NCI-H510A (cell line): ENCODE measurements around the gene GAPDH.
"Not testable (repeated sequence)": the region's sequence is repeated elsewhere in the genome, so short reads cannot be mapped to it uniquely, and the experiment has no call there.

ENCODE experiments used
- DNase-seq: peaks from one replicate; lab custom pipeline; 2025; lab: John Stamatoyannopoulos, UW

Gene GAPDH

DNA sequence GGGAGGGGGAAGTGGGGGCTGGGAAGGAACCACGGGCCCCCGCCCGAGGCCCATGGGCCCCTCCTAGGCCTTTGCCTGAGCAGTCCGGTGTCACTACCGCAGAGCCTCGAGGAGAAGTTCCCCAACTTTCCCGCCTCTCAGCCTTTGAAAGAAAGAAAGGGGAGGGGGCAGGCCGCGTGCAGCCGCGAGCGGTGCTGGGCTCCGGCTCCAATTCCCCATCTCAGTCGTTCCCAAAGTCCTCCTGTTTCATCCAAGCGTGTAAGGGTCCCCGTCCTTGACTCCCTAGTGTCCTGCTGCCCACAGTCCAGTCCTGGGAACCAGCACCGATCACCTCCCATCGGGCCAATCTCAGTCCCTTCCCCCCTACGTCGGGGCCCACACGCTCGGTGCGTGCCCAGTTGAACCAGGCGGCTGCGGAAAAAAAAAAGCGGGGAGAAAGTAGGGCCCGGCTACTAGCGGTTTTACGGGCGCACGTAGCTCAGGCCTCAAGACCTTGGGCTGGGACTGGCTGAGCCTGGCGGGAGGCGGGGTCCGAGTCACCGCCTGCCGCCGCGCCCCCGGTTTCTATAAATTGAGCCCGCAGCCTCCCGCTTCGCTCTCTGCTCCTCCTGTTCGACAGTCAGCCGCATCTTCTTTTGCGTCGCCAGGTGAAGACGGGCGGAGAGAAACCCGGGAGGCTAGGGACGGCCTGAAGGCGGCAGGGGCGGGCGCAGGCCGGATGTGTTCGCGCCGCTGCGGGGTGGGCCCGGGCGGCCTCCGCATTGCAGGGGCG lies at the start of gene GAPDH:
Gene GAPDH (plus strand): TSS at position 595 of the 772 bp plus-strand sequence. CDS start 316 bp downstream, outside the sequence.
- peak; percentile 81 for DNase-seq

DNA sequence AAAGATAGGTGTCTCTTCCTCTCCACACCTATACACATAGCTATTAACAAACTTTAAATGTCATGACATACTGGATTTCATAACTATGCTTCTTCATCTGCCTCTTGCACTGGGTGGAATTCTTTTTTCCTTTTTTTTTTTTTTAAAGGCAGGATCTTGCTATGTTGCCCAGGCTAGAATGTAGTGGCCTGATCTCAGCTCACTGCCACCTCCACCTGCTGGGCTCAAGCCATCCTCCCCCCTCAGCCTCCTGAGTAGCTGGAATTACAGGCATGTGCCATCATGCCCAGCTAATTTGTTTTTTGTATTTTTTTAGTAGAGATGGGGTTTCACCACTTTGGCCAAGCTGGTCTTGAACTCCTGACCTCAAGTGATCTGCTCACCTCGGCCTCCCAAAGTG lies 46.1 kb upstream of the GAPDH start:
- DNase-seq: no peak

DNA sequence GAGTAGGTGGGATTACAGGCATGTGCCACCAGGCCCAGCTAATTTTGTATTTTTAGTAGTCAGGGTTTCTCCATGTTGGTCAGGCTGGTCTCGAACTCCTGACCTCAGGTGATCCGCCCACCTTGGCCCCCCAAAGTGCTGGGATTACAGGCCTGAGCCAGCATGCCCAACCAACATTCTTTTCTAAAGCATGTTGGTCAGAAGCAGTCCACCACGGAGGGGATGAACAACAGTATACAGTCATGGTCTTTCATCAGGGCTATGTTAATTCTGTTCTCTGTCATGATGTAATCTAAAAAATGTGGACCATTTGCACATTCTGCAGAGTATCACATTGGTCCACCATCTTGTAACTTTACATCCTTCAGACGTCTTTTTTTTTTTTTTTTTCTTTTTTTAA lies 44.9 kb upstream of the GAPDH start:
- no peak for DNase-seq

DNA sequence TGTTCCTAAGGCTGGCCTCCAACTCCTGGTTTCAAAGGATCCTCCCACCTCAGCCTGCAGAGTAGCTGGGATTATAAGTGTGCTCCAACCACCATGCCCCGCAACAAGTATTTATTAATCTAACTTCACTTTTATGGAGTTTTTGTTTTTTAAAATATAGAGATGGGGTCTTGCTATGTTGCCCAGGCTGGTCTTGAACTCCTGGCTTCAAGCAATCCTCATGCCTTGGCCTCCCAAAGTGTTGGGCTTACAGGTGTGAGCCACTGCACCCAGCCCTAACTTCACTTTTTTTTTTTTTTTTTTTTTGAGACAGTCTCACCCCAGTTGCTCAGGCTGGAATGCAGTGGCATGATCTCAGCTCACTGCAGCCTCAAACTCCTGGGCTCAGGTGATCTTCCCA lies 43.6 kb upstream of the GAPDH start:
- DNase-seq: not testable (repeated sequence)

DNA sequence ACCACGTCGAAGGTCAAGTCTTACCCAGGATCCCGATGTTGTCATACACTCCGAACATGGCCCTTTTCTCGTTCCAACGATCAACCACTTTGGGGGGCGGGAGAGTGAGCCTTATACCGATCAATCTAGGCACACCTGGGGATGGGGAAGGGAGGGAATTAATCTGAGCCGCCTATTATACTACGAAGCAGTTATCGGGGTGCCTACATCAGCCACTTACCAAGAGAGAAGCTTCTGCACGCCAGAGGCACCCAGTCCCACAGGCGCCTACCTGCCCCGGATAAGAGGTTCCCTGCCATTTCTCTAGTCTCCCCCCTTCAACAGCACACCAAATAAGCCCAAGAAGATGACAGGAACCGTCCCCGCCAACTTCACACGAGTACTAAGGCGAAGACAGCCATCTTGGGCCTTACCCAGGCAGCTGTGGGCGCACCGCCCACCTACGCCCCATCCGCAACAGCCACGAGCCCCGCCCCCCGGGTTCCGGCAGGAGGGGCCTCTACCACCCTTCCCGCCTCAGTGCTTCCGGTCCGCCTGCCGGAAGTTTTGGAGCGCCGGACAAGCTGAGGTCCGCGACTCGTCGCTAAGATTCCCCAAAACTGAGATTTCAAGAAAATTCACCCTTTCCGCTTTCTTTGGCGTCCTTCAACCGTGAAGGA lies 41.4 kb upstream of the GAPDH start, which contains the start of gene MRPL51:
Gene MRPL51 (minus strand): TSS at position 425 of the 659 bp plus-strand sequence. CDS start 126 bp downstream, at position 299.
- DNase-seq: peak; percentile 86

DNA sequence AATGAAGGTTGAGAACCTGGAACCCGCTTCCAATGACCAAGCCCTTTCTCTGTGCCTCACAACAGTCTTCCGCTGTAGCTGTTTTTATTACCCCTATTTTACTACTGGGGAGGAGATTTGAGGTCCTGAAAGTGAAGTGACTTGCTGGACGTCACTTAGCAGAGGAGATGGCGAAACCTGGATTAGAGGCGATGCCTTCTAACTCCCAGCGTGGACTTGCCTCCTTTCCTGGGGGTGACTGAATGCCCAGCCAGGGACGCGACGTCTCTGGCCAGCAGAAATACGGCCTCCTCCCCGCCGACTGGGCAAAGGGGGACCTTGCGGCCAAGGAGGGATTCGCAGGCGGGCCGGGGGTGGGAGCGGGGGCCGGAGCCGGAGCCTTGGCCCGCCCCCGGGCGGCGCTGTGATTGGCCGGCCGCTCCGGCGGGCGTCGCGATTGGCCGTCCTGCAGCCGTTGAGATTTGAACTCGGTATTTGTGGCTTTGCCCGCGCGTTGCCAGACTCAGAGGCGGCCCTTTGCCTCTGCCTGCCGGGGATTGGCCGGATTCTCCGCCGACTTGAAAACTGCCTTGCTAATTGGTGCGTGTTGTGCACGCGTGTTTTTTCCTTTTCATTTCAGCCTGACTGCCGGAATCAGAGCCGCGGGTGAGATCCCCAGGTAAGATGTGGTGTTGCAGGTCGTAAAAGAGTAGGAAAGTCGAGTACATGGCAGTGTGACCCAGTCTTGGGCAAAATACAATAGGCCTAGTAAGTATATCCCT lies 40.6 kb upstream of the GAPDH start, which contains the start of gene NCAPD2:
Gene NCAPD2 (plus strand): TSS at position 606 of the 761 bp plus-strand sequence. CDS start 997 bp downstream, outside the sequence.
- DNase-seq: peak; percentile 79

DNA sequence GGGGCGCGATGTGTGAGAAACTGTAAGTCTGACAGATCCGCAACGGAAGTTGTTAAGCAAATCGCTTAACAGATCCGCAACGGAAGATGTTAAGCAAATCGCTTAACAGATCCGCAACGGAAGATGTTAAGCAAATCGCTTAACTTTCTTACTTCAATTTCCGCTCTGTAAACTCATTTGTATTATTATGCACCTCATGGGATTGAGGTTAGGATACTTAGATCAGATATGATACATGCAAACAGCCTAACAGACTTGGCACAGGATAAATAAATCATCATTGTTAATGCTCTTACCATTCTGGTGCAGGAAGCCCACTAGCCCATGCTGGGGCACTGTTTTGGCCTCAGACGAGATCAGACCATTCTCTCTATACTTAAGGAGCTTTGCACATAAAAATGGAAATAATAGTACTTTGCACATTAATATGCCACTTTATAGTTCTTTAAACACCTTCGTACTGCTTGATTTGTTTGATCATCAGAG lies 40.0 kb upstream of the GAPDH start:
- no peak for DNase-seq

DNA sequence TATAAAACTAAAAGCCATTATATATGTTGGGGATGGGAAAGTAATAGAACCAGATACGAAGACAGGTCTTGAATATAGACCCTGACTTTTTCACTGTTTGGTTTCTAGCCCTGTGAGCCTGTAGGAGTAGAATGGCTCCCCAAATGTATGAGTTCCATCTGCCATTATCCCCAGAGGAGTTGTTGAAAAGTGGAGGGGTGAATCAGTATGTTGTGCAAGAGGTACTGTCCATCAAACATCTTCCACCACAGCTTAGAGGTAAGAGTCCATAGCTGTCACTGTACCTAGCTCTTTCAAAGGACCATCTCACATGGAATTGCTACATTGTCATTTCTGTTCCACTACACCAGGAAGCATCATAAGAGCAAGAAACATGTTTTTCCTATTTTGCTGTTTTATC lies 39.3 kb upstream of the GAPDH start:
- no peak for DNase-seq

DNA sequence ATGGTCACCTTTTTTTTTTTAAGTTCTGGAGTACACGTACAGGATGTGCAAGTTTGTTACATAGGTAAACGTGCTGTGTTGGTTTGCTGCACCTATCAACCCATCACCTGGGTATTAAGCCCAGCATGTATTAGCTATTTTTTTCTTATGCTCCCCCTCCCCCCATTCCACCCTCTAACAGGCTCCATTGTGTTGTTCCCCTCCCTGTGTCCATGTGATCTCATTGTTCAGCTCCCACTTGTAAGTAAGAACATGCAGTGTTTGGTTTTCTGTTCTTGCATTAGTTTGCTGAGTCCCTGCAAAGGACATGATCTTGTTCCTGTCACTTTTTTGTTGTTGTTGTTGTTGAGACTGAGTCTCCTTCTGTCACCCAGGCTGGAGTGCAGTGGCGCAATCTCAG lies 37.0 kb upstream of the GAPDH start:
- not testable (repeated sequence) for DNase-seq

DNA sequence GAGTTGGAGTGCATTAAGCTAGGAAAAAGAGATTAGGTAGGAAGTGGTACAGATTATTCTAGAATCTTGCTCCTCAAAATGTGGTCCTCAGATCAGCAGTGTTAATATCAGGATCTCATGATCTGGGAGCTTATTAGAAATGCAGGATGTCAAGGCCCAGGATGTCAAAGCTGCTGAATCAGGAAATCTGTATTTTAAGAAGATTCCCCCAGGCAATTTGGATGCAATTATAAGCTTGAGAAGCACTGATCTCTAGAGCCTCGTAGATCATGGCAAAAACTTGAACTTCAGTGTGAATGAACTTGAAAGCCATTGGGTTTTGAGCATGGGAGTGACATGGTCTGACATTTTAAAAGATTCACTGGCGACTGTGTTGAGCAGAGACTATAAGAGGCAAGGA lies 33.9 kb upstream of the GAPDH start:
- DNase-seq: no peak

DNA sequence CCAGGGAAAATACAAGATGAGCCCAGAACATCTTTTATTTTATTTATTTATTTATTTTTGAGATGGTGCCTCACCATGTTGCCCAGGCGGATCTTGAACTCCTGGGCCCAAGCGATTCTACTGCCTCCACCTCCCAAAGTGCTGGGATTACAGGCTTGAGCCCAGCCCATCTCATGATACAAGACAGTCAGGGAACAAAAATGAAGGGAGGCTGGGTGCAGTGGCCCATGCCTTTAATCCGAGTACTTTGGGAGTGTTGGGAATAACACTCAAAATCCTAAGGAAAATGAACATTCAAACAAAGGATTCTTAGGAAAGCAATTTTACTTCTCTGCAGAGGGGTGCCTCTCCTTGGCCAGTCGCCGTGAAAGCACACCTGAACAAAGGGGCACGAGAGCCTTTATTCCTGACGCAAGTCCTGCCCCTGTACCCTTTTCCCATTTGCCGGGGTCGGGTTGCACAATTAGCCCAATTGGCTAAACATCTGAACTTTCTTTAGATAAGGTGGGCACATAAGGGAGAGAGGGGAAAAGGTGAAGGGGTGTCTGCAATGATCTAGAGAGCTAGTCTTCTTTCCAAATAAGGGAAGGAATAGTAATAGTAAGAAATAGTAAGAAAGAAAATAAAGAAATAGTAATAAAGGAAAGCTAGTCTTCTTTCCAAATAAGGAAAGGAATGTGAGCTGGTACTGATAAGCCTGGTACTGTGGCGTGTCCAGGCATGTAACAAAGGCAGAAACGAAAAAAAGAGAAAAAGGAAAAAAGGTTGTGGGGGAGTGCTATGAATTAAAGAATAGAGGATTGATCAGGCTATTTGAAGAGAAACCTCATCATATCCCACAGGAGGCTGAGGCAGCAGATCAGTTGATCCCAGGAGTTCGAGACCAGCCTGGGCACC lies 27.0 kb upstream of the GAPDH start:
- DNase-seq: no peak

DNA sequence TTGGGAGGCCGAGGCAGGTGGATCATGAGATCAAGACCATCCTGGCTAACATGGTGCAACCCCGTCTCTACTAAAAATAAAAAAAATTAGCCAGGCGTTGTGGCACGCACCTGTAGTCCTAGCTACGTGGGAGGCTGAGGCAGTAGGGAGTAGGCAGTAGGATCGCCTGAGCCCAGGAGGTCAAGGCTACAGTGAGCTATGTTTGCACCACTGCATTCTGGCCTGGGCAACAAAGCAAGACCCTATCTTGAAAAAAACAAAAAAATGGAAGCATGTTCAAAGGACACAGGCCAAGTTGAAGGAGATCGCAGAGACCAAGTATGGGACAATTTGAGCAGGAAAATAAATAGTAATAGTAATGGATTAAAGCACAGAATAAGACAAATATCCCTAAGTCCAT lies 26.2 kb upstream of the GAPDH start:
- DNase-seq: no peak

DNA sequence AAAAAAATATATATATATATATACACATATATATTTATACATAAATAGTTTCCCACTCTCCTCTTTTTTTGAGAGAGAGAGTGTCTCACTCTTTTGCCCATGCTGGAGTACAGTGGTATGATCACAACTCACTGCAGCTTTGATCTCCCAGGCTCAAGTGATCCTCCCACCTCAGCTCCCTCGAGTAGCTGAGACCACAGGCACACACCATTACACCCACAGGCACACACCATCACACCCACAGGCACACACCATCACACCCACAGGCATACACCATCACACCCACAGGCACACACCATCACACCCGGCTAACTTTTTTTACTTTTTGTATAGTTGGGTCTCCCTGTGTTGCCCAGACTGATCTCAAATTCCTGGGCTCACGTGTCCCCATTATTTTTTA lies 14.1 kb upstream of the GAPDH start:
- DNase-seq: no peak

DNA sequence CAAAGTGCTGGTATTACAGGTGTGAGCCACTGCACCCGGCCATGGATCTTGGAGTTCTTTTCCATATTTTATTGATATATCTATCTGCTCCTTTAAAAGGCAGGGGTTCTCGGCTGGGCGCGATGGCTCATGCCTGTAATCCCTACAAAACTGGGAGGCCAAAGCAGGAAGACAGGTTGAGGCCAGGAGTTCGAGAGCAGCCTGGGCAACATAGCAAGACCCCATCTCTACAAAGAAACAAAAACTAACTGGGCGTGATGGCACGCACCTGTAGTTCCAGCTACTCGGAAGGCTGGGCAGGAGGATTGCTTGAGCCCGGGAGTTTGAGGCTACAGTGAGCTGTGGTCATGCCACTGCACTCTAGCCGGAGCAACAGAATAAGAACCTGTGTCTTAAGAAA lies 12.1 kb upstream of the GAPDH start:
- no peak for DNase-seq

DNA sequence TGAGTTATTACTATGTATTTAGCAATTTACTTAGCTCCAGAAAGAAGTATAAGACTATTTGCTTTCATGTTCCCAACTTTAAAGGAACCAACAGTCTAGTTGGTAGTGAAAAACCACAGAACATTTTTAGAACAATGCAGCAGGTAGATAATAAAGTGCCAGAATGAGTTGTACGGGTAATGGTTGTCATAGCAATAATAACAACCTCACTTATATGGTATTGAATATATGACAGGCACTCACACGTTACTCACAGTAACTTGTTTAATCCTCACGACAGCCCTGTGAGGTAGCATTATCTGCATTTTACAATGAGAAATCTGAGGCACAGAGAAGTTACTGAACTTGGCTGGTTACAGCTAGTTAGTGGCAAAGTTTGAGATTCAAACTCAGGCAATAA lies 10.6 kb upstream of the GAPDH start:
- DNase-seq: no peak

DNA sequence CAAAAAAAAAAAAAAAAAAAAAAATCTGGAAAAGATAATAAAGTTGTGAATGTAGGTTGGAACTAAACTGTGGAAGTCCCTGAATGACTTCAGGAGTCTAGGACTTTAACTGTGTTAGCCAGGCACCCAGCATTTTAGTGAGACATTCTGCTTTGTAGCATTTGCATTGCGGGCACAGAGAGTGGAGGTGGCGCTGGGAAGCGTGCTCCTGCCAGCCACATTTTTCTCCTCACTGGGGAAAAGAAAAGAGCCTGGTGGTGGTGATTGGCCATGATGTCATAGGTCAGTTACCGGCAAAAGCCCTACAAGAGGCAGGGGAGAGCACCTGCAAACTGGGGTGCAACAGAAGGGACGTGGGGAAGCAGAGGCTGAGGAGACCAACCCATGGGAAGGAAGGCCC lies 9.7 kb upstream of the GAPDH start:
- DNase-seq: no peak

DNA sequence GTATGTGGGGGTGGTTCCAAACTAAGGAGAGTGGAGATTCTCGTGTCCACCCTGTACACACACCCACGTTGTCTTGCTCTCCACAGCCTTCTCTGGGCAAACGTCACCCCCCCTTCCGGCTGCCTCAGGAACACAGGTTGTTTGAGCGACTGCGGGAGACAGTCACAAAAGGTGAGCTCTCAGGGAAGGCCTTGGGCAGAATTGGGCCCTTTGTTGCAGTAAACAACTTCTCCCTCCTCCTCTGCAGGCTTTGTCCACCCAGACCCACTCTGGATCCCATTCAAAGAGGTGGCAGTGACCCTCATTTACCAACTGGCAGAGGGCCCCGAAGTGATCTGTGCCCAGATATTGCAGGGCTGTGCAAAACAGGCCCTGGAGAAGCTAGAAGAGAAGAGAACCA lies 8.1 kb upstream of the GAPDH start:
- DNase-seq: no peak

DNA sequence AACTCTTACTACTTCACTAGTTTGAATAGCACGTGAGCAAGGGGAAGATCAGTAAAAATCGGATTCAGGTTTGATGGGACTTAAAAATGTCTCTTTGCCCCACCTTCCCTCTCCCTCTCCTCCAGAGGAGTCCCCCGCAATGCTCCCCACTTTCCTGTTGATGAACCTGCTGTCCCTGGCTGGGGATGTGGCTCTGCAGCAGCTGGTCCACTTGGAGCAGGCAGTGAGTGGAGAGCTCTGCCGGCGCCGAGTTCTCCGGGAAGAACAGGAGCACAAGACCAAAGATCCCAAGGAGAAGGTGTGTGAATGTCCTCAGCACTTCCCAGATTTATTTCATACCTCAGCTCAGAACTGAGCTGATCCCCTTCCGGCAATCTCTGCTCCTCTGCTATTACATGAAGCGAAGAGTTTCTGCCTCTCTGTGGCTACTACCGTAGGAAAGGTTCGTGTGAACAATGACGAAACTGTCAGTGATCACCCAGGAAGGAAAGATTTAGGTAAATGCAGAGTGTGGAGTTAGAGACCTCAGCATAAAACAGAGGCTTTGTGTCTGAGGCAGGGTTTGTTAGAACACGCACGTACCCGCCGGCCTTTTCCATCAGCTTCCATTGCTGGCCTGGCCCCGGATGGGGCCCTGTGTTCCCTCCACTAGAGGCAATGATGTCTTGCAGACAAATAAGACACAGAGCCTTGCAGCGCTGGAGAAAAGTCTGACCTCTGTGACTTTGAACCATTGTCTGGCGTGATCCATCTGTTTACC lies 7.4 kb upstream of the GAPDH start:
- DNase-seq: no peak

DNA sequence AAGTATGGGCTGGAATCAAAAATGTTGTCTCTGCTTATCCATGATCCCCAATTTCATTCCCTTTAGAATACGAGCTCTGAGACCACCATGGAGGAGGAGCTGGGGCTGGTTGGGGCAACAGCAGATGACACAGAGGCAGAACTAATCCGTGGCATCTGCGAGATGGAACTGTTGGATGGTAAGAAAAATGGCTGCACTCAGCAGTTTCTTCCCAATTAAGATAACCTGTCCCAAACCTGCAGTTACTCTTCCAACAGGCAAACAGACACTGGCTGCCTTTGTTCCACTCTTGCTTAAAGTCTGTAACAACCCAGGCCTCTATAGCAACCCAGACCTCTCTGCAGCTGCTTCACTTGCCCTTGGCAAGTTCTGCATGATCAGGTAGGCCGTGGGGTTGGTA lies 6.6 kb upstream of the GAPDH start:
- no peak for DNase-seq

DNA sequence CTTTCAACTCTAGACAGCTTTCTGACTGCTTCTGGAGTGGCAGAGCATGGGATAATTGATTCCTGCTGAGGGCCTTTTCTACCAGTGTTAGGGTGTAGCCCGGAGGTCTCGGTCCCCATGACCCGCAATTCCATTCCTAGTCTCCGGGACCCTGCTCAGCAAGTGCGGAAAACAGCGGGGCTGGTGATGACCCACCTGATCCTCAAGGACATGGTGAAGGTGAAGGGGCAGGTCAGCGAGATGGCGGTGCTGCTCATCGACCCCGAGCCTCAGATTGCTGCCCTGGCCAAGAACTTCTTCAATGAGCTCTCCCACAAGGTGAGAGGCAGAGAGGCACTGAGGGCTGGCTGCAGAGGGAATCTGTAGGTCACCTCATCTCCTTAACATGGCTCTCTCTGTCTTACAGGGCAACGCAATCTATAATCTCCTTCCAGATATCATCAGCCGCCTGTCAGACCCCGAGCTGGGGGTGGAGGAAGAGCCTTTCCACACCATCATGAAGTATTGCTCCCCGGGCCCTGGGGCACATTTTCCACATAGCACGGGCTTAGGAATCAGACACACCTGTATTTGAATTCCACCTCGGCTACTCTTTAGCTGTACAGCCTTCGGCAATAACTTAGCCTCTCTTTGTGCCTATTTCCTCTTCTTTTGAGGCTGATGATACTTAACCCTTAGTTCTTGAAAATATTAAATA lies 5.6 kb upstream of the GAPDH start:
- DNase-seq: no peak
